RWPE2 (cell line): Measurements from ENCODE around the gene SLC25A30.
"Not testable (repeated sequence)": the region's sequence is repeated elsewhere in the genome, so short reads cannot be mapped to it uniquely, and the experiment has no call there.

Experiments used
- ATAC-seq: fragments of 200-7000 bp; cut with Tn5 transposase; 3 replicates; pipeline ENCODE4 v1.9.1; 2021; ENCODE audit warnings: low read depth
- DNase-seq: peaks from one replicate; pipeline ENCODE4 v3.0.0-alpha.2; 2020; ENCODE audit warnings: low spot score
- H3K27ac ChIP-seq: fragments of 450-650 bp; 2 replicates; pipeline ENCODE4 v1.5.1; 2017; ENCODE audit warnings: mild to moderate bottlenecking; ENCODE audit not compliant: poor library complexity, severe bottlenecking
- H3K27me3 ChIP-seq: fragments of 250-450 bp; sonication (Bioruptor Pico); 2 replicates; pipeline ENCODE4 v1.5.1; 2021; ENCODE audit warnings: mild to moderate bottlenecking, moderate library complexity; ENCODE audit not compliant: insufficient read depth, poor library complexity, severe bottlenecking
- H3K36me3 ChIP-seq: fragments of 250-450 bp; sonication (Bioruptor Pico); 2 replicates; pipeline ENCODE4 v1.5.1; 2020; ENCODE audit warnings: low read depth, mild to moderate bottlenecking, moderate library complexity
- H3K4me1 ChIP-seq: fragments of 250-450 bp; sonication (Bioruptor Pico); 2 replicates; pipeline ENCODE4 v1.5.1; 2021; ENCODE audit warnings: mild to moderate bottlenecking, moderate library complexity; ENCODE audit not compliant: insufficient read depth, poor library complexity, severe bottlenecking
- H3K4me3 ChIP-seq: fragments of 250-450 bp; sonication (Bioruptor Pico); 2 replicates; pipeline ENCODE4 v1.5.1; 2021; ENCODE audit warnings: mild to moderate bottlenecking, moderate library complexity; ENCODE audit not compliant: severe bottlenecking
- H3K9me3 ChIP-seq: fragments of 250-450 bp; sonication (Bioruptor Pico); 2 replicates; pipeline ENCODE4 v1.5.1; 2021; ENCODE audit warnings: mild to moderate bottlenecking, moderate library complexity; ENCODE audit not compliant: severe bottlenecking
- CTCF ChIP-seq: fragments of 450-650 bp; IDR thresholded peaks from one replicate; pipeline ENCODE4 v1.5.1; 2017; ENCODE audit warnings: mild to moderate bottlenecking, moderate library complexity; ENCODE audit not compliant: poor library complexity, severe bottlenecking

The SLC25A30 gene

DNA sequence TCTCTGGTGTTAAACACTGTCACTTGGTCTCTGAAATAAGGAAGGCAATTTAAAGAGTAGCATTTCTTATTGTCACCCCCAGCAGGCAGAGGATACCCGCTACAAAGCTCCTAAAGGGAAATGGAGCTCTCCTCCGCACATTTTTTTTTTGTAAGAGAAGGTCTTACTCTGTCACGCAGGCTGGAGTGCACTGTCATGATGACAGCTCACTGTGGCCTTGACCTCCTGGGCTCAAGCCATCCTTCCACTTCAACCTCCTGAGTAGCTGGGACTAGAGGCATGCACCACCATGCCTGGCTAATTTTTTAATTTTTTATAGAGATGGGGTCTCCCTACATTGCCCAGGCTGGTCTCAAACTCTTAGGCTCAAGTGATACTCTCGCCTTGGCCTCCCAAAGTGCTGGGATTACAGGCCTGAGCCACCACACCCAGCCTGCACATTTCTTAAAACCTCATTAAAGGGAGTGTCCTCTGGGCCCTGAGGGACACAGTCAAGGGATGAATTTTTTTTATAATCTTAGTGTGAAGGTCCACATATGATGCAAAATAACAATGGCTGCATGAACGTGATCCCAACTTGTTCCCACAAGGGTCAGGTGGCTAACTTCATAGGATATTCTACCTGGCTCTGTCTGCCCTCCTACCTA, 32.1 kb downstream of the SLC25A30 start:
- no peak for DNase-seq
- no peak for TF ChIP-seq CTCF
- Histone ChIP-seq H3K36me3 (peaks cover 6% of the 10 kb centered on the region), H3K4me1 (no peaks in the 10 kb centered on the region), H3K27ac (no peak overlapping the region), H3K27me3 (no peaks in the 10 kb centered on the region), H3K9me3 (no peaks in the 10 kb centered on the region), H3K4me3 (no peak overlapping the region)
- no peak for ATAC-seq

DNA sequence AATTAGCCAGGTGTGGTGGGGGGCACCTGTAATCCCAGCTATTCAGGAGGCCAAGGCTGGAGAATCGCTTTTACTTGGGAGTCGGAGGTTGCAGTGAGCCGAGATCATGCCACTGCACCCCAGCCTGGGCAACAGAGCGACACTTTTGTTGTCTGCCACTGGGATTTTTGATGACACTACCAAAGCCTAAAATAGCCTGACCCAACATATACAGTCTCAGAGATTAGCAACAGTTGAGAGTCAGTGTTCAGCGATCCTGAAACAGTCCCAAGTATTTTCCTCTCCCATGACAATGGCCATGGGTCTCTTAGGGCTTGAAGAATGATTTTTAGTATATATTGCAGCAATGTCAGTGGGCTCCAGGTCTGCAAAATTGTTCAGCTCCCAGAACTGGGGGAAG, 32.9 kb downstream of the SLC25A30 start:
- peaks cover 6% of the 10 kb centered on the region for H3K36me3 ChIP-seq
- DNase-seq (no peak), ATAC-seq (no peak)
- no peaks in the 10 kb centered on the region for H3K27me3 ChIP-seq
- no peak overlapping the region for H3K4me3 ChIP-seq
- H3K4me1 ChIP-seq, result no peaks in the 10 kb centered on the region
- no peak for TF ChIP-seq CTCF
- no peak overlapping the region for H3K27ac ChIP-seq
- no peaks in the 10 kb centered on the region for H3K9me3 ChIP-seq

GRCh38 chr13:45384474-45385174, 33.5 kb downstream of the SLC25A30 start:
- ATAC-seq, result no peak
- Histone ChIP-seq H3K27me3 (no peaks in the 10 kb centered on the region), H3K4me1 (no peaks in the 10 kb centered on the region), H3K9me3 (no peaks in the 10 kb centered on the region), H3K27ac (no peak overlapping the region), H3K36me3 (peaks cover 6% of the 10 kb centered on the region), H3K4me3 (no peak overlapping the region)
- DNase-seq, result no peak
- TF ChIP-seq CTCF, result no peak

DNA sequence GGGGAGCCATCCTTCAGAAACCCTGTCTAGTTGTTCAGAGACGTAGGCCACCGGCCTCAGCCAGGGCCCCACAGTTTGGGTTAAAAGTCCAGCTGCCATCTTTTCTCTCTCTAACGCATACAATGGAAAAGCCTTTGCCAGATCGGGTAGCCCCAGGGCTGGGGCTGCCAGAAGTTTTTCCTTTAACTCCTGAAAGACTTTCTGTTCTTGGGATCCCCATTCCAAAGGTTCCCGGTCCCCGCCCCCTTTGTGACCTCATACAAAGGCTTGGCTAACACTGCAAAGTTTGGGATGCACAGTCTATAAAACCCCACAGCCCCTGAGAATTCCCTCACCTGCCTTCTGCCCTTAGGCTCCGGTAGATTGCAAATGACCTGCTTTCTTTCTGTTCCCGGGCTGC, 35.4 kb downstream of the SLC25A30 start:
- not testable (repeated sequence) for ATAC-seq, H3K9me3 ChIP-seq, H3K4me3 ChIP-seq, H3K36me3 ChIP-seq, H3K27ac ChIP-seq, H3K4me1 ChIP-seq, DNase-seq, H3K27me3 ChIP-seq

DNA sequence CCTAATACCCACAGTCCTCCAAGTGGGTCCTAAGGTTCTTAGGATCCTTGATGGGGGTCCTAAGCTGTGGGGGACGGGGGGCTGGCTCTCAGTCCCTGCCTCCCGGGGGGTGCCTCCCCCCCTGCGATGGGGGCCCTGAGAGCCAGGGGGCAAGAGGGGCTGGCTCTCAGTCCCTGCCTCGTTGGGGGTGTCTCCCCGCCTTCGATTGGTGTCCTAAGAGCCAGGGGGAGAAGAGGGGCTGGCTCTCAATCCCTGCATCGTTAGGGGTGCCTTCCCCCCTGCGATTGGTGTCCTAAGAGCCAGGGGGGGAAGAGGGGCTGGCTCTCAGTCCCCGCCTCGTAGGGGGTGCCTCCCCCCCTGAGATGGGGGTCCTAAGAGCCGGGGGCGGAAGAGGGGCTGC, 37.0 kb downstream of the SLC25A30 start:
- H3K9me3 ChIP-seq, result no peaks in the 10 kb centered on the region
- no peak overlapping the region for H3K27ac ChIP-seq
- H3K36me3 ChIP-seq, result peaks cover 6% of the 10 kb centered on the region
- no peak for TF ChIP-seq CTCF
- H3K4me1 ChIP-seq, result no peaks in the 10 kb centered on the region
- ATAC-seq (no peak), DNase-seq (no peak)
- H3K4me3 ChIP-seq, result no peak overlapping the region
- no peaks in the 10 kb centered on the region for H3K27me3 ChIP-seq

- not testable (repeated sequence) for DNase-seq, H3K36me3 ChIP-seq, H3K4me3 ChIP-seq, H3K4me1 ChIP-seq, ATAC-seq, H3K27me3 ChIP-seq, H3K27ac ChIP-seq, H3K9me3 ChIP-seq
Observed at GRCh38 chr13:45380708-45381107, 37.5 kb downstream of the SLC25A30 start.

GRCh38 chr13:45379516-45379915, 38.7 kb downstream of the SLC25A30 start:
- DNase-seq, H3K27ac ChIP-seq: not testable (repeated sequence)

GRCh38 chr13:45378786-45379185, 39.4 kb downstream of the SLC25A30 start:
- not testable (repeated sequence) for H3K4me1 ChIP-seq, H3K36me3 ChIP-seq, DNase-seq, H3K27ac ChIP-seq, H3K4me3 ChIP-seq, ATAC-seq, H3K9me3 ChIP-seq, H3K27me3 ChIP-seq

More at GRCh38 chr13:45379516-45379915, 38.7 kb downstream of the SLC25A30 start:
- H3K4me3 ChIP-seq, H3K27me3 ChIP-seq, H3K9me3 ChIP-seq, H3K4me1 ChIP-seq, H3K36me3 ChIP-seq, ATAC-seq: not testable (repeated sequence)
